Type B pancreatic cell (in vitro differentiated cells): ENCODE data around the gene VAC14. TPM values are rescaled to one million over a fixed set of nuclear protein-coding genes. Genes with fewer than 3 reads are reported as not detected.

Experiments used
- DNase-seq: peaks from one replicate; pipeline ENCODE4 v3.0.0; 2021; ENCODE audit warnings: mixed read lengths; ENCODE audit not compliant: unreplicated experiment; ENCODE audit errors: extremely low spot score
- H3K27ac Mint-ChIP-seq: 2 replicates; pipeline ENCODE4 v1.8.0; 2021; ENCODE audit warnings: mild to moderate bottlenecking, mixed read lengths
- H3K27me3 Mint-ChIP-seq: 2 replicates; pipeline ENCODE4 v1.8.0; 2021; ENCODE audit warnings: mixed read lengths
- H3K36me3 Mint-ChIP-seq: 2 replicates; pipeline ENCODE4 v1.8.0; 2021; ENCODE audit warnings: mixed read lengths
- H3K4me1 Mint-ChIP-seq: one replicate; pipeline ENCODE4 v1.8.0; 2021; ENCODE audit warnings: mixed read lengths; ENCODE audit not compliant: unreplicated experiment
- H3K4me3 Mint-ChIP-seq: 2 replicates; pipeline ENCODE4 v1.8.0; 2021; ENCODE audit warnings: mild to moderate bottlenecking, mixed read lengths
- H3K9me3 Mint-ChIP-seq: 2 replicates; pipeline ENCODE4 v1.8.0; 2021; ENCODE audit warnings: mixed read lengths
- total RNA-seq: library from RNA; stranded (reverse); gene quantifications from 2 replicates; pipeline ENCODE4 v1.2.1, GENCODE V29; 2021; ENCODE audit warnings: low replicate concordance
- TF ChIP-seq, protein P1 (sequence below): fragments of 200-600 bp; sonication (generic); conservative IDR thresholded peaks from 2 replicates; pipeline ENCODE4 v1.5.0; 2021; ENCODE audit warnings: antibody characterized with exemption, mild to moderate bottlenecking

VAC14 gene
- total RNA-seq, 1 donor from 2014 or later, result 38.3 TPM

DNA sequence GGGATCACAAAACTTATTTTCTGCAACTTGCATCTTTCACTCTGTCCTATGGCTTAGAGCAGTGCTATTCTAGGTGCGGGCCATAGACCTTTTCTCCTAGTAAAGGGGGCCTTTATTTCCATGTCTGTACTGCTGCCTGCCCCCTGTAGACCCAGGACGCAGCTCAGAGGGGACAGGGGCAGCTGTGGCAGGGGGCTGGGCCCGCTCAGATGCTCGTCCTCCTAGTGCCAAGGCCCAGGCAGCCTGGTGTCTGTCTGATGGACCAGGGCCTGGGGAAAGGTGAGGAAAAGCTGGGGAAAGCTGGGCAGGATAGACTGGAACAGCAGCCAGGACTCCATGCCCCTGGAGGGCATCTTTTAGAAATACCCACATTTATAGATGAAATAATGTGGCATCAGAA lies 25.6 kb downstream of the VAC14 start:
- Mint-ChIP-seq H3K36me3 (peaks cover 8% of the 10 kb centered on the region), H3K27me3 (peaks cover 3% of the 10 kb centered on the region), H3K27ac (no peak overlapping the region), H3K9me3 (no peaks in the 10 kb centered on the region), H3K4me3 (no peak overlapping the region), H3K4me1 (peaks cover 16% of the 10 kb centered on the region)
- TF ChIP-seq, protein P1, sequence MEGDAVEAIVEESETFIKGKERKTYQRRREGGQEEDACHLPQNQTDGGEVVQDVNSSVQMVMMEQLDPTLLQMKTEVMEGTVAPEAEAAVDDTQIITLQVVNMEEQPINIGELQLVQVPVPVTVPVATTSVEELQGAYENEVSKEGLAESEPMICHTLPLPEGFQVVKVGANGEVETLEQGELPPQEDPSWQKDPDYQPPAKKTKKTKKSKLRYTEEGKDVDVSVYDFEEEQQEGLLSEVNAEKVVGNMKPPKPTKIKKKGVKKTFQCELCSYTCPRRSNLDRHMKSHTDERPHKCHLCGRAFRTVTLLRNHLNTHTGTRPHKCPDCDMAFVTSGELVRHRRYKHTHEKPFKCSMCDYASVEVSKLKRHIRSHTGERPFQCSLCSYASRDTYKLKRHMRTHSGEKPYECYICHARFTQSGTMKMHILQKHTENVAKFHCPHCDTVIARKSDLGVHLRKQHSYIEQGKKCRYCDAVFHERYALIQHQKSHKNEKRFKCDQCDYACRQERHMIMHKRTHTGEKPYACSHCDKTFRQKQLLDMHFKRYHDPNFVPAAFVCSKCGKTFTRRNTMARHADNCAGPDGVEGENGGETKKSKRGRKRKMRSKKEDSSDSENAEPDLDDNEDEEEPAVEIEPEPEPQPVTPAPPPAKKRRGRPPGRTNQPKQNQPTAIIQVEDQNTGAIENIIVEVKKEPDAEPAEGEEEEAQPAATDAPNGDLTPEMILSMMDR, result no peak
- no peak for DNase-seq

DNA sequence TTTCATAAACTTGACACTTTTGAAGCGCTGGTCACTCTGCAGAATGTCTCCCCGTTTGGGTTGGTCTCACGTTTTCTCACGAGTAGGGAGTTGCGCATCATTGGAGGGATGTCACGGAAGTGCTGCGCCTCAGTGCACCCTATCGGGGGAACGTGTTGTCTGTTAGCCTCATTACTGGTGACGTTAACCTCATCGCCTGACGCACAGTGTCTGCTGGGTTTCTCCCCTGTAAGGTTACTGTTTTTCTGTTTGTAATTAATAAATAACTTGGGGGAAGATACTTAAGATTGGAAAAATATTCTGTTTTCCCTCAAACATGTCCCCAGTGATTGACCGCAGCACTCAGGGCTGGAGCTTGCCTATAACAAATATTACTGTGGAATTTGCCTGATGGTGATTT lies 26.7 kb downstream of the VAC14 start:
- TF ChIP-seq, protein P1, result no peak
- DNase-seq, result no peak
- Mint-ChIP-seq H3K4me1 (peaks cover 17% of the 10 kb centered on the region), H3K27me3 (peaks cover 3% of the 10 kb centered on the region), H3K9me3 (no peaks in the 10 kb centered on the region), H3K4me3 (no peak overlapping the region), H3K27ac (no peak overlapping the region), H3K36me3 (peaks cover 7% of the 10 kb centered on the region)

DNA sequence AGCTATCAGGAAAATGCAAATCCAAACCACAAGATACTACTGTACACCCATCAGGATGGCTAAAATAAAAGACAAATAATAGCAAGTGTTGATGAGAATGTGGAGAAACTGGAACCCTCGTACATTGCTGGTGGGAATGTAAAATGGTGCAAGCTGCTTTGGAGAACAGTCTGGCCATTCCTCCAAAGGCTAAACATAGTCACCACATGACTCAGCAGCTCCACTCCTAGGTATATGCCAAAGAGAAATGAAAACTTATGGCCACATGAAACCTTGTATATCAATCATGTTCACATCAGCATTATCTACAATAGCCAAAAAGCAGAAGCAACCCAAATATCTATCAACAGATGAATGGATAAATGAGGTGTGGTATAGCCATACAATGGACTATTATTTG lies 28.5 kb downstream of the VAC14 start:
- Mint-ChIP-seq H3K4me1 (peaks cover 8% of the 10 kb centered on the region), H3K4me3 (no peak overlapping the region), H3K9me3 (no peaks in the 10 kb centered on the region), H3K27me3 (no peaks in the 10 kb centered on the region), H3K36me3 (peaks cover 3% of the 10 kb centered on the region), H3K27ac (peak overlapping the region; percentile 61)
- DNase-seq, result no peak
- TF ChIP-seq, protein P1, result no peak

DNA sequence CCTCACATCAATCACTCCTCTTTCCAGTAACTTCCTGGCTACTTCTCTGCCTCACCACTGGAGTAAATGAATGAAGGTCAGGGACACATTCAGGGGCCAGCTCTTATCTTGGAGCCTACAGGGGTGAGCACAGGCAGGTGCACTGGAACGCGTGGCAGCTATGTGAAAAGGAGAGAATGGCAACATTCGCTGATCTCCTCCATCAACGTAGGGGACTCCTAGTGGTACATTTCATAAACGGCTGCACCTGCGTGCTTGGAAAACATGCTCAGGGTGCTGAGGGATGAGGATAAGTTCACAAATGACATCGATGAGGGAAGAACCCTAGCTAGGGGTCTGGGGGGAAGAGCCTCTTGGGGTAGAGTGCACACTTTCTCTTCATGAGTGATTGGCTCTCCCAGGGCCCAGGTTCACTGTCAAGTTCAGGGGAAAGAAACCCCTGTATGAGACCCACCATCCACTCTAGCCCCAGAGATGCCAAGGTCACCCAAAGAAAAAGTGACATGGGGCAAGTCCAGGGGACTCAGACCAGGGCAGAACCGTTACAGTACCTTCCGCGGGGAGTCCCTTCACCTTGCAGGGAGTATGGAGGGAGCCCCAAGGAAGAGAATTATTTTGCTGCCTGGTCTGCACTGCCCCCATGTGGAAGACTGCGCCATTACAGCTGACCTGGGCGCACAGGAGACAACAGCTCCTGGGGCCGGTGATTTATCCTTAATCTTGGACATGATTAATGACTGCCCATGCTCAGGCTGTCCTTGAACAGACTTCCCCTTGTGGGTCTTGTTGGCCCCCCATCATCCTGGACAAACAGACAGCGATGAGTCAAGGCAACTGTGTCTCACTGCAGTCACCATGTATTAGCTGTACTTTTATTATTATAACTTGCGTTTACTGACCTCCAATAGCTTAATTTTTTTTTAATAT lies 30.1 kb downstream of the VAC14 start:
- H3K27ac Mint-ChIP-seq, result peak overlapping the region; percentile 77
- peak; percentile 80 for DNase-seq

DNA sequence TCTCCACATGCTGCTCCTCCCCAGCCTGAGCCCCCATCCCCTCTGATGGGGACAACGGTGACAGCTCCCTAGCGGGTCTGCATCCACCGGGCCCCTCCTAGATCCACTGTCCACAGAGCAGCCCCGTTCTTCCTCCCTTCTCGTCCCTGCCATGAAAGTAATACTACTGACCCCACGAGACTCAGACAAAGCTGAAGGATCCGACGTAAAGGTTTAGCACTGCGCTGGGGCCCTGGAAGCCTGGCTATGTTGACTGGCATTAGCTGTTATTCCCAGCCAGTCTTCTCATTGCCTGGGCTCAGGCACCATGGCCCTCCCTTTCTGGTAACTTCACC lies 30.7 kb downstream of the VAC14 start:
- Mint-ChIP-seq H3K9me3 (no peaks in the 10 kb centered on the region), H3K36me3 (peaks cover 3% of the 10 kb centered on the region), H3K4me1 (peaks cover 8% of the 10 kb centered on the region), H3K27ac (peak overlapping the region; percentile 77), H3K4me3 (no peak overlapping the region), H3K27me3 (no peaks in the 10 kb centered on the region)
- no peak for DNase-seq
- TF ChIP-seq, protein P1, result no peak

More for the DNA sequence above, 30.1 kb downstream of the VAC14 start:
- Mint-ChIP-seq H3K27me3 (no peaks in the 10 kb centered on the region), H3K4me3 (no peak overlapping the region), H3K9me3 (no peaks in the 10 kb centered on the region), H3K4me1 (peaks cover 8% of the 10 kb centered on the region), H3K36me3 (peaks cover 3% of the 10 kb centered on the region)
- TF ChIP-seq, protein P1, result peak; percentile 97
